Right cardiac atrium (tissue), 5 donors: ENCODE data around the gene ABCD2. TPM values are rescaled to one million over a fixed set of nuclear protein-coding genes. Genes with fewer than 3 reads are reported as not detected.

Experiments
- polyA plus RNA-seq: library from polyadenylated mRNA; stranded (reverse); fragments of 200-250 nt; gene quantifications from one replicate; pipeline ENCODE4 v1.2.3, GENCODE V29; 2013
- total RNA-seq, 4 donors: library from RNA; stranded (reverse); fragmentation: NEBNext Ultra II Directional; extraction: Animal tissue kit (Norgen Biotek cat#: 25700); gene quantifications; one replicate each; pipeline ENCODE4 v1.2.1, GENCODE V29; 2021
- donor health status: healthy with polysubstance abuse.
- donor health status: DM: no; HTN: yes; CAD: no.
- donor health status: DM: no; HTN: no; CAD: no.
- donor health status: DM: no; HTN: yes; CAD: no; lungs with severe emphysema.
- donor health status: DM: yes; HTN: yes; CAD: no.

The ABCD2 gene
- total and polyA plus RNA-seq, 5 donors = 4.3 to 16.2 (median 13.9) TPM

Other genes starting within 250 kb of the ABCD2 start
- 10 to 100 TPM; 36.4 to 58.7 (median 41.5) TPM for gene KIF21A, start 176.7 kb downstream of the ABCD2 start, total RNA-seq
- 26.1 TPM for gene KIF21A, start 176.7 kb downstream of the ABCD2 start, polyA plus RNA-seq